Astrocyte of the spinal cord (primary cell): ENCODE results near the gene XRN1.

Experiments used
- DNase-seq: peaks from one replicate; pipeline ENCODE4 v3.0.0; 2011; ENCODE audit warnings: low read depth, low spot score
- H3K4me3 ChIP-seq: 2 replicates; pipeline ENCODE4 v1.5.1; 2011; ENCODE audit warnings: low read depth, mild to moderate bottlenecking, low read length, moderate library complexity
- in situ Hi-C: cut with HindIII; loops from 2 replicates; pipeline ENCODE4 v1.10.0; 2017; ENCODE audit warnings: low sequenced_read_pairs
- TF ChIP-seq, protein P1 (sequence below): IDR thresholded peaks from 2 replicates; pipeline ENCODE4 v1.5.1; 2012; ENCODE audit warnings: low read depth, mild to moderate bottlenecking, low read length, inconsistent platforms

The XRN1 gene, protein sequence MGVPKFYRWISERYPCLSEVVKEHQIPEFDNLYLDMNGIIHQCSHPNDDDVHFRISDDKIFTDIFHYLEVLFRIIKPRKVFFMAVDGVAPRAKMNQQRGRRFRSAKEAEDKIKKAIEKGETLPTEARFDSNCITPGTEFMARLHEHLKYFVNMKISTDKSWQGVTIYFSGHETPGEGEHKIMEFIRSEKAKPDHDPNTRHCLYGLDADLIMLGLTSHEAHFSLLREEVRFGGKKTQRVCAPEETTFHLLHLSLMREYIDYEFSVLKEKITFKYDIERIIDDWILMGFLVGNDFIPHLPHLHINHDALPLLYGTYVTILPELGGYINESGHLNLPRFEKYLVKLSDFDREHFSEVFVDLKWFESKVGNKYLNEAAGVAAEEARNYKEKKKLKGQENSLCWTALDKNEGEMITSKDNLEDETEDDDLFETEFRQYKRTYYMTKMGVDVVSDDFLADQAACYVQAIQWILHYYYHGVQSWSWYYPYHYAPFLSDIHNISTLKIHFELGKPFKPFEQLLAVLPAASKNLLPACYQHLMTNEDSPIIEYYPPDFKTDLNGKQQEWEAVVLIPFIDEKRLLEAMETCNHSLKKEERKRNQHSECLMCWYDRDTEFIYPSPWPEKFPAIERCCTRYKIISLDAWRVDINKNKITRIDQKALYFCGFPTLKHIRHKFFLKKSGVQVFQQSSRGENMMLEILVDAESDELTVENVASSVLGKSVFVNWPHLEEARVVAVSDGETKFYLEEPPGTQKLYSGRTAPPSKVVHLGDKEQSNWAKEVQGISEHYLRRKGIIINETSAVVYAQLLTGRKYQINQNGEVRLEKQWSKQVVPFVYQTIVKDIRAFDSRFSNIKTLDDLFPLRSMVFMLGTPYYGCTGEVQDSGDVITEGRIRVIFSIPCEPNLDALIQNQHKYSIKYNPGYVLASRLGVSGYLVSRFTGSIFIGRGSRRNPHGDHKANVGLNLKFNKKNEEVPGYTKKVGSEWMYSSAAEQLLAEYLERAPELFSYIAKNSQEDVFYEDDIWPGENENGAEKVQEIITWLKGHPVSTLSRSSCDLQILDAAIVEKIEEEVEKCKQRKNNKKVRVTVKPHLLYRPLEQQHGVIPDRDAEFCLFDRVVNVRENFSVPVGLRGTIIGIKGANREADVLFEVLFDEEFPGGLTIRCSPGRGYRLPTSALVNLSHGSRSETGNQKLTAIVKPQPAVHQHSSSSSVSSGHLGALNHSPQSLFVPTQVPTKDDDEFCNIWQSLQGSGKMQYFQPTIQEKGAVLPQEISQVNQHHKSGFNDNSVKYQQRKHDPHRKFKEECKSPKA (N-terminal part only)

DNA sequence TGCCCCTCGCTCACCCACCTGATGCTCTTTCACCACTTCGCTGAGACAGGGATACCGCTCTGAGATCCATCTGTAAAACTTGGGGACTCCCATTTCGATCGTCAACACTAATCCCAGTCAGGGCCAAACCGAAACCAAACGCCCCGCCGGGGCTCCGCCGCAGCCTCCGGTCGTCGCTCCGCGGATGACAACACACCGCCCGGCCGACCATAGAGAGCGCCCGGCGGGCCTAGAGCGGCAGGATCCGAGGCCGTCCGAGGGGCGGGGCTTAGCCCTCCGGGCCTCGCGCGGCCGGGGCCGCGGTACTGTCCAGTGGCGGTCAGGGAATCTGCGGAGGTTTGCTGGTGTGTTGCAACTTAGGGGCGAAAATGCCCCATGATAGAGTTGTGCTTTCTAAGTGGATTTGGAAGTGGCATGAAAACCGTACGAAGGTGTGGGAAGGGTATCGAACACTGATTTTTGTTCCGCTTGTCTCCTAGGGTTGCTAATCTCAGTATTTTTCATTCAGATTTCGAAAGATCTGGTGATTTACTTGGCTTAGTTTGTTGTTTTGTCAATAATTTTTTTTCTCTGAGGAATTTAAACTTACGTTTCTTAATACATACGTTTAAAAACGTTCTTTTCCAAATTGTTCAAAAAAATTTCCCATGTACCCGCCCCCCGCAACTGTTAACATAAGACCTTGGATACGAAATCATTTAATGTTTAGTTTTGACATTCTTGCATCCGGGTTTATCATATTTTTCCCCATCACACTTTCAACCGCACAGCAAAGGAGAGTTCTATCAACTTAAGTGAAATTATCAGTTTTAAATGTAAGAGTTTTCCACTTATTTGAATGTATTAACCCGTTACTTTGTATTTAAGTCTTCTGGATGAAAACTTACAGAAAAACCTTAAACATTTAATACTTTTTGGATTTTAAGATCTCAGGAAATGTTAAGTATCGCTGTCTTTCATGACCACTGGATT lies at the start of gene XRN1:
Gene XRN1, minus strand, starts transcription at position 186 of the 972 bp plus-strand sequence. Its CDS starts 93 bp downstream, at position 93.
- in situ Hi-C loops, result no loop called here
- TF ChIP-seq, protein P1, sequence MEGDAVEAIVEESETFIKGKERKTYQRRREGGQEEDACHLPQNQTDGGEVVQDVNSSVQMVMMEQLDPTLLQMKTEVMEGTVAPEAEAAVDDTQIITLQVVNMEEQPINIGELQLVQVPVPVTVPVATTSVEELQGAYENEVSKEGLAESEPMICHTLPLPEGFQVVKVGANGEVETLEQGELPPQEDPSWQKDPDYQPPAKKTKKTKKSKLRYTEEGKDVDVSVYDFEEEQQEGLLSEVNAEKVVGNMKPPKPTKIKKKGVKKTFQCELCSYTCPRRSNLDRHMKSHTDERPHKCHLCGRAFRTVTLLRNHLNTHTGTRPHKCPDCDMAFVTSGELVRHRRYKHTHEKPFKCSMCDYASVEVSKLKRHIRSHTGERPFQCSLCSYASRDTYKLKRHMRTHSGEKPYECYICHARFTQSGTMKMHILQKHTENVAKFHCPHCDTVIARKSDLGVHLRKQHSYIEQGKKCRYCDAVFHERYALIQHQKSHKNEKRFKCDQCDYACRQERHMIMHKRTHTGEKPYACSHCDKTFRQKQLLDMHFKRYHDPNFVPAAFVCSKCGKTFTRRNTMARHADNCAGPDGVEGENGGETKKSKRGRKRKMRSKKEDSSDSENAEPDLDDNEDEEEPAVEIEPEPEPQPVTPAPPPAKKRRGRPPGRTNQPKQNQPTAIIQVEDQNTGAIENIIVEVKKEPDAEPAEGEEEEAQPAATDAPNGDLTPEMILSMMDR, result no peak
- peak within 1 kb of the TSS; percentile 100 for H3K4me3 ChIP-seq
- peak; percentile 96 for DNase-seq

DNA sequence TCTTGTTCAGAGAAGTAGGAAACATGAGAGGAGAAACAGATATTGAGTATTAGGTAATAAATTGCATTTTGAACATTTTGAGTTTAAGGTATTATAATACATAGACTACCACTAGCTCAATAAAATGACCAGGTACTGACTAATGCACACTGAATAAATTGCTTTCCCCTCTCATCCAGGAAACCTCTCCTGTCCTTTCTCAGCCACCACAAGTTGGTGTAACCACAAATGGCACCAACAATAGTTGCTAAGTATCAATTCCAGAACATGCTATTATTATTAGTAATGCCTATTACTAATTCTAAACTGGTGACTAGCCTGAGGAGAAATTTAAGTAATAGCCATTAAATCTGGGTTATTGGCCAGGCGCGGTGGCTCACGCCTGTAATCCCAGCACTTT lies 47.3 kb upstream of the XRN1 start:
- TF ChIP-seq, protein P1, result no peak

DNA sequence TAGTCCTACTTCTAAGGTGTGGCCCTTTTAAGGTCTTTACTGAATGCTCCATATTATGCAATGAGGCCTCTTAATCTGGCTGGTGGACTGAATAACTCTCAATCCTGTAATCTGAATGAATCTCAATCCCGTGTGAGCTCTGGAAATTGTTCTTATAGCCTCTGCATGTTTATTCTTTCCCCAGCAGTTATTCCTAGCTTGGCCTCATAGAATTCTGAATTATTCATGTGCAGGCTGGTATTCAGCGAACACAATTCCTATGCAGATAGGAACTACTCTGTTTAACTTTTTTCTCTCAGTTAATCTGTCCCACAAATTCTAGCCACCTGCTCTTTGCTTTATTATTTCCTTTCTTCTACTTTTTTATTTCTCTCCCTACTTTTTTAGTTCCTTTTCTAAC lies 44.3 kb upstream of the XRN1 start:
- H3K4me3 ChIP-seq, result no peak overlapping the region

More for the DNA sequence above, 47.3 kb upstream of the XRN1 start:
- no peak for DNase-seq
- H3K4me3 ChIP-seq, result no peak overlapping the region
- in situ Hi-C loops, result no loop called here

DNA sequence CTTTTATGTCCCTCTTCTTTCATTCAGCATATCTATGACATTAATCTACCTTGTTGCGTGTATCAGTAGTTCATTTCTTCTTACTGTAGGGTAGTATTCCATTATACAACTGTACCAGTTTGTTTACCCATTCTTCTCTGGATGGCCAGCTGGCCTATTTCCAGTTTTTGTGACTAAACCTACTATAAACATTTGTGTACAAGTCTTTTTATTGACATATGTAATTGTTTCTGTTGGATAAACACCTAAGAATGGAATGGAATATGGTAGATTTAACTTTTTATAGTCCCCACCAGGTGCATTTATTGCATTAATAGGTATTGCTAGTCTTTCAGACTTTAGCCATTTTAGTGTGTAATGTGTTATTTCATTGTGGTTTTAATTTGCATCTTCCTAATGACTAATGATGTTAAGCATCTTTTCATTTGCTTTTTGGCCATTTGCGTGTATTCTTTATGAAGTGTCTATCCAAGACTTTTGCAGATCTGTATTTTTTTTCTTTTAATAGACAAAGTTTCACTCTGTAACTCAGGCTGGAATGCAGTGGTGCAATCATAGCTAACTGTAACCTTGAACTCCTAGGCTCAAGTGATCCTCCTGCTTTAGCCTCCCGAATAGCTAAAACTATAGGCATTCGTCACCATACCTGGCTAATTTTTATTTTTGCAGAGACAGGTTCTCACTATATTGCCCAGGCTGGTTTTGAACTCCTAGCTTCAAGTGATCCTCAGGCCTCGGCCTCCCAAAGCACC lies 41.9 kb upstream of the XRN1 start:
- DNase-seq, result no peak
- TF ChIP-seq, protein P1, result no peak
- H3K4me3 ChIP-seq, result no peak overlapping the region
- in situ Hi-C loops, result no loop called here

More for the DNA sequence above, 44.3 kb upstream of the XRN1 start:
- no peak for DNase-seq
- TF ChIP-seq, protein P1, result no peak
- in situ Hi-C loops, result no loop called here

DNA sequence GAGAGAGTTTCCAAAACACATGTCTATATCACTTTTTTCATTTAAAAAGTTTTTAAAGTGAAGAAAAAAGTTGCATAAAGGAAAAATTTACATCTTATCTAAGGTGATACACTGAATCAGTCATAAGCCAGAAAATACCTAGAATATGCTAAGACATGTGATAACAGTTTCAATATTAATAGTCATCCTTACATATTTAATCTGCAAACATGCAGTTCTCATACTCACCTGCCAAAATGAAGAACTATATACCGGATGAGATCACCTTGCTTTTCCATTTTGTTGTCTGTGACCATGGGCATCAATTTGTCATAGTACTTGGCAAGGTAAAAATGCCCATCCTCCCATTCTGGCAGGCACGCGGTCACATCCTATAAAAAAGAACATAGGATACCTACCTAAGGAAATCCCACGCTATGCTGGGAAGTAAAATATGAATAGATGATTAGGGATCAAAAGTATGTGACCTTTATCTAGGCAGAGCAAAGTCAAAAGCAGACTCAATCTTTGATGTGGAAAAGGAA lies 37.1 kb upstream of the XRN1 start:
- in situ Hi-C loops, result no loop called here
- no peak overlapping the region for H3K4me3 ChIP-seq
- TF ChIP-seq, protein P1, result no peak
- no peak for DNase-seq
